Esophagus squamous epithelium (tissue), 4 donors: ENCODE data around the gene NSMCE3.

Source experiments
- CTCF ChIP-seq, 6 experiments: fragments of 450-650 bp in 4 of 6; fragments of 200-600 bp in 2 of 6; sonication (generic) in 2 of 6; IDR thresholded peaks; one replicate each; pipeline ENCODE4 v1.5.1; 2016 to 2019; ENCODE audit warnings: antibody characterized with exemption in 6 of 6, mild to moderate bottlenecking in 4 of 6, moderate library complexity in 4 of 6
- POLR2A ChIP-seq, 4 donors: fragments of 450-650 bp; IDR thresholded peaks; one replicate each; pipeline ENCODE4 v1.6.1; 2017; ENCODE audit warnings: antibody characterized with exemption in 4 of 4, mild to moderate bottlenecking in 4 of 4, moderate library complexity in 3 of 4

GRCh38 chr15:29268706-29269484, 727 bp downstream of the NSMCE3 start:
- no peak for TF ChIP-seq POLR2A (IDR thresholded peaks at IDR 0.05)
- no peak for TF ChIP-seq CTCF (IDR thresholded peaks at IDR 0.05)
